Panc1 (cell line): ENCODE data around the gene PPIL6. TPM values are rescaled to one million over a fixed set of nuclear protein-coding genes. Genes with fewer than 3 reads are reported as not detected.

Experiments
- ATAC-seq: fragments of 200-7000 bp; cut with Tn5 transposase; 2 replicates; pipeline ENCODE4 v1.9.1; 2020; ENCODE audit warnings: mild to moderate bottlenecking, moderate library complexity
- BruUV-seq: library from RNA; stranded (reverse); fragments of 400-500 nt; replicated peaks from 2 replicates; lab custom pipeline; 2021; lab: Mats Ljungman, UMichigan
- CTCF ChIA-PET: fragments of 300-600 bp; sonication (Branson Sonifier 250); formaldehyde crosslinking; loops from one replicate; lab custom pipeline; 2022; ENCODE audit warnings: antibody characterized with exemption; lab: Charles Lee
- POLR2A ChIA-PET: fragments of 300-600 bp; sonication (Branson Sonifier 250); formaldehyde crosslinking; loops from one replicate; lab custom pipeline; 2022; ENCODE audit warnings: antibody characterized with exemption; lab: Charles Lee
- DNase-seq: peaks from one replicate; pipeline ENCODE4 v3.0.0-alpha.2; 2010; ENCODE audit warnings: low read depth, low spot score
- H3K27ac ChIP-seq: 2 replicates; pipeline ENCODE4 v1.5.1; 2011; ENCODE audit warnings: mild to moderate bottlenecking, low read length, inconsistent platforms
- H3K27me3 ChIP-seq: fragments of 200-500 bp; sonication (Bioruptor generic); 2 replicates; pipeline ENCODE4 v1.6.0; 2014; ENCODE audit warnings: low read length, inconsistent platforms; ENCODE audit not compliant: control insufficient read depth, insufficient read depth
- H3K36me3 ChIP-seq: fragments of 200-500 bp; sonication (Bioruptor generic); 2 replicates; pipeline ENCODE4 v1.5.1; 2014; ENCODE audit warnings: inconsistent platforms, mild to moderate bottlenecking, low read length, moderate library complexity; ENCODE audit not compliant: control insufficient read depth, insufficient read depth
- H3K4me1 ChIP-seq: 2 replicates; pipeline ENCODE4 v1.5.1; 2011; ENCODE audit warnings: inconsistent platforms, mild to moderate bottlenecking, low read length, moderate library complexity; ENCODE audit not compliant: control insufficient read depth, insufficient read depth
- H3K4me3 ChIP-seq, 2 experiments: 2 replicates each; pipeline ENCODE4 v1.5.1; 2011 to 2012; ENCODE audit warnings: low read depth in 2 of 2, low read length in 2 of 2, mild to moderate bottlenecking in 2 of 2, inconsistent platforms in 1 of 2, moderate library complexity in 1 of 2
- H3K9me3 ChIP-seq: fragments of 200-500 bp; sonication (Bioruptor generic); 2 replicates; pipeline ENCODE4 v1.5.1; 2014; ENCODE audit warnings: low read depth, mild to moderate bottlenecking, inconsistent platforms, low read length, moderate library complexity; ENCODE audit not compliant: control insufficient read depth, insufficient read depth
- CTCF ChIP-seq: fragments of 450-650 bp; IDR thresholded peaks from 2 replicates; pipeline ENCODE4 v1.5.1; 2017; ENCODE audit warnings: mild to moderate bottlenecking
- POLR2AphosphoS5 ChIP-seq: IDR thresholded peaks from 2 replicates; pipeline ENCODE4 v1.6.1; 2012; ENCODE audit warnings: mild to moderate bottlenecking, low read depth, low read length, moderate library complexity
- REST ChIP-seq, 2 experiments: IDR thresholded peaks; 2 replicates each; pipeline ENCODE4 v1.6.1; 2011 to 2012; ENCODE audit warnings: low read depth in 2 of 2, control low read depth in 1 of 2, low read length in 1 of 2, mild to moderate bottlenecking in 1 of 2, moderate library complexity in 1 of 2; ENCODE audit not compliant: insufficient read depth in 1 of 2
- SIN3A ChIP-seq: IDR thresholded peaks from 2 replicates; pipeline ENCODE4 v1.6.1; 2012; ENCODE audit warnings: low read depth, mild to moderate bottlenecking, low read length, moderate library complexity, borderline replicate concordance; ENCODE audit not compliant: insufficient read depth
- TCF7L2 ChIP-seq: IDR thresholded peaks from 2 replicates; pipeline ENCODE4 v1.6.1; 2011; ENCODE audit warnings: mild to moderate bottlenecking, low read depth, low read length, inconsistent platforms
- in situ Hi-C: cut with HindIII; loops from 2 replicates; pipeline ENCODE4 v1.10.0; 2016; ENCODE audit warnings: low sequenced_read_pairs, low pct_unique_long_range_greater_than_20kb
- intact Hi-C: fragments of 100-400 bp; cut with micrococcal nuclease; formaldehyde crosslinking; loops from one replicate; pipeline ENCODE4 v1.10.0; 2022; ENCODE audit not compliant: unreplicated experiment
- total RNA-seq: library from RNA; stranded (reverse); gene quantifications from one replicate; pipeline ENCODE4 v1.2.1, GENCODE V29; 2021; ENCODE audit not compliant: unreplicated experiment

PPIL6 gene
- total RNA-seq, 1 experiment from 2014 or later: 2.2 TPM

GRCh38 chr6:109452181-109452580 is 11.8 kb upstream of the PPIL6 start:
- ChIA-PET CTCF (no interaction called here), POLR2A (no interaction called here)
- TF ChIP-seq POLR2AphosphoS5: no peak
- no peak for TF ChIP-seq REST (IDR thresholded peaks at IDR 0.05; ENCODE audit: insufficient read depth in 1 of 2, low read depth in 2 of 2, low read length in 1 of 2)
- TF ChIP-seq TCF7L2: no peak
- TF ChIP-seq SIN3A: no peak
- no peak for TF ChIP-seq CTCF
- intact Hi-C loops: no loop called here
- in situ Hi-C loops: no loop called here
- no TSS peak for BruUV-seq
- Histone ChIP-seq H3K4me3 (no peak overlapping the region), H3K27ac (no peak overlapping the region), H3K27me3 (no peaks in the 10 kb centered on the region), H3K36me3 (no peaks in the 10 kb centered on the region), H3K9me3 (no peaks in the 10 kb centered on the region), H3K4me1 (peaks cover 15% of the 10 kb centered on the region)
- DNase-seq: no peak
- ATAC-seq: no peak

GRCh38 chr6:109451376-109451775 is 10.9 kb upstream of the PPIL6 start:
- H3K9me3 ChIP-seq: no peaks in the 10 kb centered on the region
- CTCF ChIA-PET: no interaction called here
- POLR2A ChIA-PET: no interaction called here

More at GRCh38 chr6:109451376-109451775, 10.9 kb upstream of the PPIL6 start:
- DNase-seq: no peak
- in situ Hi-C loops: no loop called here
- Histone ChIP-seq H3K27ac (no peak overlapping the region), H3K4me1 (peaks cover 7% of the 10 kb centered on the region), H3K27me3 (no peaks in the 10 kb centered on the region), H3K4me3 (no peak overlapping the region), H3K36me3 (no peaks in the 10 kb centered on the region)
- intact Hi-C loops: no loop called here
- BruUV-seq: no TSS peak
- no peak for ATAC-seq
- no peak for TF ChIP-seq TCF7L2
- TF ChIP-seq REST (IDR thresholded peaks at IDR 0.05; ENCODE audit: insufficient read depth in 1 of 2, low read depth in 2 of 2, low read length in 1 of 2): no peak
- no peak for TF ChIP-seq CTCF
- TF ChIP-seq POLR2AphosphoS5: no peak
- no peak for TF ChIP-seq SIN3A
